Measurements from ENCODE around the gene ZNF678.

GRCh38 chr1:227546059-227546458 lies 17.3 kb upstream of the ZNF678 start:
- TF ChIP-seq CTCF (IDR thresholded peaks at IDR 0.05; ENCODE audit: borderline replicate concordance, extremely low read depth, low read length, poor library complexity, severe bottlenecking): no peak
- TF ChIP-seq EZH2 (IDR thresholded peaks at IDR 0.05; ENCODE audit: borderline replicate concordance, low read depth, low read length, severe bottlenecking): no peak

Data from DND-41 (cell line).